ENCODE measurements around the gene SATB2. TPM values are rescaled to one million over a fixed set of nuclear protein-coding genes. Genes with fewer than 3 reads are reported as not detected.

Gene SATB2
- total RNA-seq, 1 experiment from 2014 or later: 7.8 TPM

GRCh38 chr2:199307461-199307860, 150.3 kb downstream of the SATB2 start:
- H3K36me3 ChIP-seq (ENCODE audit: low read depth): no peaks in the 10 kb centered on the region
- no peak overlapping the region for H3K4me2 ChIP-seq
- no peak overlapping the region for H3K4me3 ChIP-seq
- no peak overlapping the region for H3K27ac ChIP-seq
- H3K9me2 ChIP-seq (ENCODE audit: insufficient read depth): no peaks in the 10 kb centered on the region
- no peak for TF ChIP-seq CTCF (conservative IDR thresholded peaks at IDR 0.05)
- no peak for TF ChIP-seq EZH2 (IDR thresholded peaks at IDR 0.05; ENCODE audit: low read depth)
- BruUV-seq (replicated peaks): no TSS peak
- no peaks in the 10 kb centered on the region; the same call in 1 of the 2 replicates for H4K20me1 ChIP-seq (ENCODE audit: insufficient read depth)
- H3K4me1 ChIP-seq (replicated peaks; ENCODE audit: insufficient read depth): no peaks in the 10 kb centered on the region
- H3K79me2 ChIP-seq (ENCODE audit: low read depth): no peaks in the 10 kb centered on the region
- no peaks in the 10 kb centered on the region for H3K9me3 ChIP-seq (ENCODE audit: insufficient read depth, low read depth)
- intact Hi-C loops (cut with micrococcal nuclease; ENCODE audit: unreplicated experiment): no loop called here
- CTCF ChIA-PET: no interaction called here
- H2AFZ ChIP-seq: no peak overlapping the region
- H3F3A ChIP-seq (ENCODE audit: insufficient read depth, low read depth): no peaks in the 10 kb centered on the region
- no peaks in the 10 kb centered on the region for H3K27me3 ChIP-seq (ENCODE audit: insufficient read depth, low read depth)
- no peak for DNase-seq
- POLR2A ChIA-PET (ENCODE audit: unreplicated experiment): no interaction called here

- no peak overlapping the region for H3K4me3 ChIP-seq
- no peaks in the 10 kb centered on the region for H3K36me3 ChIP-seq (ENCODE audit: low read depth)
- no peak overlapping the region for H3K27ac ChIP-seq
- intact Hi-C loops (cut with micrococcal nuclease; ENCODE audit: unreplicated experiment): no loop called here
- no peaks in the 10 kb centered on the region for H3K79me2 ChIP-seq (ENCODE audit: low read depth)
- CTCF ChIA-PET: no interaction called here
- H4K20me1 ChIP-seq (ENCODE audit: insufficient read depth): no peaks in the 10 kb centered on the region; the same call in 1 of the 2 replicates
- H3F3A ChIP-seq (ENCODE audit: insufficient read depth, low read depth): no peaks in the 10 kb centered on the region
- no peaks in the 10 kb centered on the region for H3K9me2 ChIP-seq (ENCODE audit: insufficient read depth)
- H2AFZ ChIP-seq: no peak overlapping the region
- no peaks in the 10 kb centered on the region for H3K27me3 ChIP-seq (ENCODE audit: insufficient read depth, low read depth)
- TF ChIP-seq EZH2 (IDR thresholded peaks at IDR 0.05; ENCODE audit: low read depth): no peak
- TF ChIP-seq CTCF (conservative IDR thresholded peaks at IDR 0.05): no peak
- H3K4me2 ChIP-seq: no peak overlapping the region
- H3K9me3 ChIP-seq (ENCODE audit: insufficient read depth, low read depth): no peaks in the 10 kb centered on the region
- no peak for DNase-seq
- H3K4me1 ChIP-seq (replicated peaks; ENCODE audit: insufficient read depth): no peaks in the 10 kb centered on the region
- POLR2A ChIA-PET (ENCODE audit: unreplicated experiment): no interaction called here
- no TSS peak for BruUV-seq (replicated peaks)
These were observed 151.6 kb downstream of the SATB2 start for GRCh38 chr2:199306116-199306515.

GRCh38 chr2:199303728-199304177, 154.0 kb downstream of the SATB2 start:
- TF ChIP-seq EZH2 (IDR thresholded peaks at IDR 0.05; ENCODE audit: low read depth): no peak
- no peak for TF ChIP-seq CTCF (conservative IDR thresholded peaks at IDR 0.05)
- H4K20me1 ChIP-seq (ENCODE audit: insufficient read depth): no peaks in the 10 kb centered on the region; the same call in 1 of the 2 replicates
- no peak overlapping the region for H3K4me3 ChIP-seq
- no peak overlapping the region for H3K27ac ChIP-seq
- no peak for DNase-seq
- no peak overlapping the region for H2AFZ ChIP-seq
- H3K27me3 ChIP-seq (ENCODE audit: insufficient read depth, low read depth): no peaks in the 10 kb centered on the region
- no peaks in the 10 kb centered on the region for H3K9me3 ChIP-seq (ENCODE audit: insufficient read depth, low read depth)
- ChIA-PET POLR2A (ENCODE audit: unreplicated experiment) (no interaction called here), CTCF (no interaction called here)
- no peak overlapping the region for H3K4me2 ChIP-seq
- H3K79me2 ChIP-seq (ENCODE audit: low read depth): no peaks in the 10 kb centered on the region
- H3F3A ChIP-seq (ENCODE audit: insufficient read depth, low read depth): no peaks in the 10 kb centered on the region
- BruUV-seq (replicated peaks): no TSS peak
- no peaks in the 10 kb centered on the region for H3K9me2 ChIP-seq (ENCODE audit: insufficient read depth)
- H3K4me1 ChIP-seq (replicated peaks; ENCODE audit: insufficient read depth): no peaks in the 10 kb centered on the region
- H3K36me3 ChIP-seq (ENCODE audit: low read depth): no peaks in the 10 kb centered on the region
- intact Hi-C loops (cut with micrococcal nuclease; ENCODE audit: unreplicated experiment): no loop called here
